Ecto neural progenitor cell (in vitro differentiated cells): ENCODE results near the gene CYFIP1.

Source experiments
- DNase-seq: peaks from one replicate; pipeline ENCODE4 v3.0.0-alpha.2; 2018; ENCODE audit warnings: low spot score

Gene CYFIP1

DNA sequence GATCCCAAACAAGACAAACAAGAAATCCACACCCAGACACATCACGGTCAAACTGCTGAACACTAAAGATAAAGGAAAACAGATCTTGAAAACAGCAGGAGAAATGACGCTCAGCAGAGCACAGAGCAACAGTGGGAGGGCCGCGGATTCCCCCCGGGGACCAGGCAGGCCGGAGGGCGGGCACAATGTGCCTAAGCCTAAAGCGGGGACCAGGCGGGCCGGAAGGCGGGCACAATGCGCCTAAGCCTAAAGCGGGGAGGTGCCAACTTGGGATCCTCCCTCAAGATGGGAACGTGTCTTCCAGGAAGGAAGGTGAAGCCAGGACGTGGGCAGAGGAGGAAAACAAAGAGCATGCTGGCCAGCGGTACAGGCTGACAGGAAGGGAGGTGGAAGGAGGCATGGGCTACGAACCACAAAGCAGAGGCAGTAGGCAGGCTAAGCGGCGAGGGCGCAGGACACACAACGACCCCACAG, 31.1 kb downstream of the CYFIP1 start:
- peak; percentile 70 for DNase-seq

DNA sequence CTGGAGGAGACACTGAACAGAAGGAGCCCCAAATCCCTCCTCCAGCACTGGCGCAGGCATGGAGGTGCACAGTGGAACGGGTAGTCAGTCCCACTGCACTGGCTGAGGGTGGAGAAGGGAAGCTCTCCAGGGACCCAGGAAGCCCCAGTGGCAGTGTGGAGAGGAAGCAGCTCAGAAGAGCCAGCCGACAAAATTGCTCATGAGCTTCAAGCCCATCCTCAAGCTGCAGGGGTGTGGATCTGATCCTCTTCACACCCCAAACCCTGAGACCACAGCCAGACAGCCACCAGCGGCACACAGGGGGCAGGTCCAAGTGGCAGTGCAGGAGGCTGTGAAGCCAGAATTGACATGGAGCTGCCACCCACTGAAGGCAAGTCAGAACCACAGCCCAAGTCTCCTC, 32.1 kb downstream of the CYFIP1 start:
- DNase-seq = no peak

DNA sequence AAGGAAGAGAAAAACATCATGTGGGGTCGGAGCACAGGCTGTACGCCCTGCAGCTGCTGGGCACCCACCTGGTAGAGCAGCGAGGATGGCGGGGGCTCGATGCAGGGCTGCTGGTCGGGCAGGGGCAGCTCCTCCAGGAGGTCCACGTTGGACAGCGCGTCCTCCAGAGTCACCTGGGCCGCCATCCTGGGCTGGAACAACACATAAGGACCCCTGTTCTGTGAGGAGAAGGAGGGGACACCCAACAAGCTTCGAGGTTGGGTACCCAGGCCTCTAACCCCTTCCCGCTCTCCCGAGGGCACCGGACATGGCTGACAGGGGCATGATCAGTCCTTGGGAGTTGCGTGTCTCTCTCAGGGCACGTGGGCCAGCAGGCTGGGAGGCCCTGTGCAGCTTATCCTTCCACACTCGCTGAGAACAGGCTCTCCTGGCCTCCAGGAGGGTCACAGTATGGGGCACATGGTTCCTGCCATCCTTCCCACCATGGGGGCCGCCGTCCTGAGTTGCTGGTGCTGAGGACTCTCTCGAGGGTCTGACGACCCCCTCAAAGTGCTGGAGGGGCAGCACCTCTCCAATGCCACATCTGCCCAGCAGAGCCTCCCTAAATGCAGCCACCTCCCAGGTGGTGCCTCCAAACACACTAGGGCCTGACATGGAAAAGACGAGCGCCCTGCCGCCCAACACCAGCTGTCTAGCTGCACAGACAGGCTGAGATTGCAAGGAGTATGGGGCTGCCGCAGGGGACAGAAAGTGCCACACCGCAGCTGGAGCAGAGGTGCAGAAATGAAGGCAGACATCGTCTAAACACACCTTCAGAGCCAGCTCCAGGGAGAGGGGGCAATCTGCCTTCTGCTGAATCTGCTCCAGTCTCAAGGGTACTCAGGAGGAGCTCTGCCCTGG, 32.8 kb downstream of the CYFIP1 start:
- DNase-seq = no peak

DNA sequence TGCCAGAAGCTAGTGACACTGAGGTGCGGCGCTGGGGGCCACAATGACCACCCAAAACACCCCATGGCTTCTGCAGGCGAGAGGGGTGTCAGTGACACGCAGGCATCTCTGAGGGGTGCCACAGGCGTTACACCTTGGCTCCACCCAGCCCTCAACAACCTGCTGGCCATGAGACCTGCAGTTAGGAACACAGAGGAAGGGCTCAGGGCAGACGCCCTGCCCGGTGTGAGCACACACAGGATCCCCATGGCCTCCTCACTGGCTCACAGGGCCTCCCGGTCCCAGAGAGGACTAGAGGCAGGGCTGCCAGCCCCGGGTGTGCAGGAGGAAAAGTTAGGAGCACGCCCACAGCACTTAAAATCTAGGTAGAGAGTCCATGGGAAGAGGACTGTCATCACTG, 35.1 kb downstream of the CYFIP1 start:
- DNase-seq = no peak

DNA sequence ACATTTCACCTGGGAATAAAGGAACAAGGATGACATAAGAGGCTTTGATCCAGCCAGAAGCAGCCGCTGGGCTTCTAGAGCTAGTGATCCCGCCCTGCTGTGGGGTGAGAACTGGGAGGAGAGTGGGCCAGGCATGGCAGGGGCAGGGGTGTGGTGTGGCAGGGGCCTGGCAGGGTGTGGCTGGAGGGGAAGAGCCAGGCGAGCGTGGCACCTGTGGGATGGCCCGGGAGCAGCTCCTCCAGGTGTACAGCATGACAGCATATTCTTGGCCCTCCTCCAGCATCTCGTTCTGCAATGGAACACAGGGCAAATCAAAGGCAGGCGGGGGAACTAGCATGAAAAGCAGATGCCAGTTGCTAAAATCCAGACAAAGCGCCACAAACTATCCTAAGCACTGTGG, 35.5 kb downstream of the CYFIP1 start:
- no peak for DNase-seq

DNA sequence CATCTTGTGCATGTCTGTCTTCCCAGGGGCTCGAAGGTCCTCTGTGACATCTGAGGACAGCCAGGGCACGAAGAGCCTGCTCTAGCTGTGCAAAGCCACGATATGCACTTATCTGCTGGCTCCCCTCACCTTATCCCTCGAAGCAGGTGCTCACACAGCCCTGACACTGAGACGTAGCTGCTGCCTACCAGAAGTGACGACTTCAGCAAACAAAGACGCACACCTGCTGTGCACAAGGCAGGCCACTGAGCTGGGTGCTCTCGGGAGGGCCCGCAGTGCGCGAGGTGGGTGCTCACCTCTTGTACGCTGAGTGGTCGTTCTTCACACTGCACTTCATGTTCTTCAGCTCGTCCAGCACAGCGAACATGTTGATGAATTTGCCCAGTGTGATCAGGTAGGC, 37.3 kb downstream of the CYFIP1 start:
- no peak for DNase-seq

DNA sequence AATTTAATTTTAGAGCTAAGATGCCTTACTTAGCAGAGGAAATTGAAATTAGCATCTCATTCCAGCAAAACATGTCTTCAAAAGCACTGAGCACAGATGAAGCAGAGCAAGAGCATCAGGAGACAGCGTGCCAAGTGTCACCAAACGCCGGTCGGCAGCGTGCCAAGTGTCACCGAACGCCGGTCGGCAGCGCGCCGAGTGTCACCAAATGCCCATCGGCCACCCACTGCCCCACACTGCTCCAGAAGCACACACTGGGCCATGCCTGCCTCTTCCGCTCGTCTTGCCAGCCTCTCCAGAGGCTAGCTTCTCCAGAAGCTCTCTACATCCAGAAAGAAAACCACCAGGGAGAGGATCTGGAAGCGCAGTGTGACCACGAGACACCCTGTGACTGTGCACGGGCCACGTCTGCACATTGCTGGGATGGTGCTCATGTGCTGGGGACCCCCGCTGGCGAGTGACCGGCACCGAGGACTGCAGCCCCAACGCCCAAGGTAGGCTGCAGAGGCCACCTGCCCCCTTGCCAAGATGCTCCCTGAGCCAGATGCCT, 37.8 kb downstream of the CYFIP1 start:
- DNase-seq = no peak

DNA sequence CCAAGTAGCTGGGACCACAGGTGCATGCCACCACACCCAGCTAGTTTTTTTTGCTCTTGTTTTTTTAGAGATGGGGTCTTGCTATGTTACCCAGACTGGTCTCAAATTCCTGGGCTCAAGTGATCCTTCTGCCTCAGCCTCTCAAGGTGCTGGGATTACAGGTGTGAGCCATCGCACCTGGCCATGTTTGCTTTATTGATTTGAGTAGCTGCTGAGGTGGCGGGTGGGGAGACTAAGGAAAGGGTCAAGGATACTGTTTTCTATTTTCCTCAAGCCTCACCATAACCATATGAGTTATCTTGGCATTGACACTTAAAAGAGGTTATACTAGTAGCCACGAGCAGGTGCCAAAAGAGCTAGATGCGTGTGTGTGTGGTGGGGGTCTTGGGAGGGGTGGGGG, 39.0 kb downstream of the CYFIP1 start:
- DNase-seq = no peak

DNA sequence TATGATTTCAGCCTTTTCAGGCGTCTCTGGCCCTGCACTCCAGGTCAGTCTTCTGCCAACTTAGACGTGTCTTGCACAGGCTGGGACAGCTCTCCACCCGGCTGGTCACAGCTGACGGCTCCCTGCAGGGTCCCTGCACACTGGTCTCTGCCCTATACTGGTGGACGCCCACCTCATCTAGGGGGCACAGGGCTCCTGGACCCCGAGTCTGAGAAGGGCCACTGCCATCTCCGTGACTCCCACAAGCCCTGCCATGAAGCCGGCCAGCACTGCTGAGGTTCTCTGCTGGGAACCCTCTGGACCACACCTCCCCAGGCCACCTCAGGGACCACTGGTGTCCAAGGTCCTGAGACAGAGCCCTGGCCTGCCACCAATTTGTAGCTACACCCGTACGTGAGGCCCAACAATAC, 40.5 kb downstream of the CYFIP1 start:
- DNase-seq = no peak

DNA sequence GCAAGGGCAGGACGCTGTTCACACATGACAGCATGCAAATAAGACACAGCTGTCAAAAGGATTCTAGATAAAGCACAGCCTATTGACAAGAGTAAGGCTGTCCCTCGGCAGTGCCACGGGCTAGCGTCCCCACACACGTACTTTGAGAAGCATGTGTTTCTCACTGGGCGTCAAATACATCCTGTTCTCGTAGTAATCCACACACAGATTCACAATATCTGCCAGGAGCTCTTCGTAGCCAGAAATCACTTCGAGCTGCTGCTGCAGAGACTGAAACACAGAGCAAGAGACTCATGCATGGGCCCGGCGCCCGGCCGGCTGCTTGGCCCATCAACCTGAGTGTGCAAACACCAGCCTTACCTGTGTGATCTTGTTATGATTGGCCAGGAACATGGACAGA, 41.1 kb downstream of the CYFIP1 start:
- DNase-seq = no peak

DNA sequence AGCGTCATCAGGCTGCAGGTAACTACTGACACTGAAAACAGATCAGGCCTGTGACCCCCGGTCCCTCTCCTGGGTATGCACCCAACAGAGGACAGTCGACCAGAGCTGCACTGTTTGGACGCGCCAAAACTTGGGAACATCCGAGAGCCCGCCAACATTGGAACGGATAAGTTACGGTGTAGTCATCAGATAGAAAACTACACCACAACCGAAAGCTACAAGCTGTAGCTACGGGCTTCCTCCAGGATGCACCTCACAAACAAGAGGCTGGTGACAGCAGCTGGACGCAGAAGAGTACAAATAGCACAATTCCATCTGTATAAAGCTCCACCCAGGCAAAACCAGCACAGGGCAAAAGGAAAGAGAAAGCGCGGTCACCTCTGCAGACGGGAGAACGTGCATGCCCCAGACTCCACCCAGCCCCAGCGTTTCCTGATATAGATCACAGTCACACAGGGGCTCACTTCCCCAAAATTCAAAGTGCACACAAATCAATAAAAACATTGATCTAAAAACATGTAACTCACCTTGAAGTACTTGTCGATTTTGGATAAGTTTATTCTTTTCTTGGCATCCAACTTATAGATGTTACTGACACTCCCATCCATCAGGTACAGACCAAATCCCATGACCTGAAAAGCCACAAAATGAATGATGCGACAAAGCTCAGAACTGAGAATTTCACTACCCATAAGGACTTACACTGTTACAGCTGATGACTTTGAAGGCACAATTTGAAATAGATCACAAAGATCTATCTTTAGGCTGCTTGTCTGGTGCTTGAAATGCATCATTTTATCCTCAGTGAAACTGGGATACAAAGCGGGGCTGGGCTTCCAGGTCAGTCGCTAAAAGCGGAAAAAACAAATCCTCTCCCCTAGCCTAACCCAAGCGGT, 43.3 kb downstream of the CYFIP1 start:
- DNase-seq = no peak

DNA sequence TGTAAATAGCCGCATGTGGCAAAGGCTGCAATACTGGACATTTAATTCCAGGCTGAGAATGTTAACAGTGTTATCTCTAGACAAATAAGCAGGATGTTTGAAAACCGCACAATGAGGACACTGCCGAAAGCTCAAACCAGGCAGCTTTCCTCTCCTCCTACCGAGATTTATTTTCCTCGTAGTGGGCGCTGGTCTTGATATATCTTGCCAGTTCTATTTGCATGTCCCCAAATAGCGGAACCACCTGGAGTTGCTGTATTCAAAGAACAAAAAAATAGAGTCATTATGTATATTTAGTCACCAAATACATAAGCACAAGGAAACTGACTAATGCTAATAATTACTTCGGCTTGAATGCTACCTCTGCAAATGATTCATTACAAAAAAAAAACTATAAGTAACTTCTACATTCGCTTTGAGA, 46.5 kb downstream of the CYFIP1 start:
- DNase-seq = no peak

DNA sequence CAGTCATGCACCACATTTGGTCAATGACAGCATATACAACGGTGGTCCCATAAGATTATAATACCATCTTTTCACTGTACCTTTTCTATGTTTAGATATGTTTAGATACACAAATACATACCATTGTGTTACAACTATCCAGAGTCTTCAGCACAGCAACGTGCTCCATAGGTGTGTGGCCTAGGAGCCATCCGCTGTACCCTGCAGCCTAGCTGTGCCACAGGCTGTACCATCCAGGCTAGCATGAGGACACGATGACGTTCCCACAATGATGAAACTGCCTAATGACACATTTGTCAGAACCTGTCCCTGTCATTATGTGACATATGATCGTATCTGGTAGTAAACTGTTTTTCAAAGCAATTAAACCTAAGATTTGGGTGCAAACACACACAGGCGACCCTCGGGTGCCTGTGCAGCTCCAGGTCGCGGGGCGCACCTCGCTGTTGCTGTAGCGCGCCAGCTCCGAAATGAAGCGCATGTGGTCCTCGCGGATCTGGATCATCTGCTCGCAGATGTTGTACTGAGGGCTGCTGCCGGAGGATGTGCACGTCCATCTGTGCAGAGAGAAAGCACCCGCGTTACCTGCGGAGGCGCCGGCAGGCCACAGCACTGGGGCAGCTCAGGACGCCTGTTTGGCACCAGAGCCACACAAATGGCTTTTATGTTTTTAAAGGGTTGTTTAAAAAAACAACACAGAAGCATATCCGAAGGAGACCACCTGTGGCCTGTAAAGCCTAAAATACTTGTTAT, 48.2 kb downstream of the CYFIP1 start:
- no peak for DNase-seq

DNA sequence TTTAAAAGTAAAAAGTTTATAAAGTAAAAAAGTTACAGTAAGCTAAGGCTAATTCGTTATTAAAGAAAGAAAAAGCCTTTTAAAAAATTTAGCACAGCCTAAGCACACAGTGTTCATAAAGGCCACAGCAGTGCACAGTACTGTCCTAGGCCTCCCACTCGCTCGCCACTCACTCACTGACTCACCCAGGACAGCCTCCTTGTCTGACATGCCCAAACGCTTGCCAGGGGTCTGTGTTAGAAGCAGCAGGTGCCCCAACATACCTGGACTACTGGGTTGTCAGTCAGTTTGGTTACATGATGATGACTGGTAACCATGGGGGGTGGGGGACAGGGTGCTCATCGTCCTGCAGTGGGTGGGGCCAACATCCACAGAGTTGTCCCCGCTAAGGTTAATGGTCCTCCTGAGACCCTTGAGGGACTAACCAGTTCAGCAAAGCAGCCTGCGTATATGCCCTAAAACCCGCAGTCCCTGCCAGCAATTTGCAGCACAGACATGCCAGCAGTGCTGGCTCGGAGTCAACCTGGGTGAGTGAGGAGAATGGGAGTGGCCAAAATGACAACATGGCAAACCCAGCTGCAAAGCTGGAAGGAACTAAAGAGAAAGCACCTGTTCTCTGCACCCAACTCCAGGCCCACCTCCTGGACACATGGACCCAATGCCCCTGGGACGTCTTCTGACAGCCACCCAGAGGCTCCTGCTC, 49.2 kb downstream of the CYFIP1 start:
- DNase-seq = no peak

DNA sequence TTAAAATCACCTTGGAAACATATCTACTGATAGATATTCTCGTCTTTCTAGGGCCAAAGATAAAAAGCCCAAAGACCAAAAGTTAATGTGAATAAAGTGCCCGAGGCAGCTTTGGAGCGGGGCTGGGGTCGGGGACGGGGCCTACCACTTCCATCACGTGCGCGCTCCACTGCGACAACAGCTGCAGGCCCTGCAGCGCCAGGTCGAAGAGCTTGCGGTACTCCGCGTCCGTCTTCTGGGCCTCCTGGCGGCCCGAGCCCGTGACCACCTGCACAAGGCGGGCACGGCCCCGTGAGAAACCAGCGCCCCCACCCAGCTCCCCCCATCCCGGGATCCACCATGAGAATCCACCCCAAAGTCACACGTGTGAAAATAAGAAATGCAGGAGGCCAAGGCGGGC, 52.4 kb downstream of the CYFIP1 start:
- DNase-seq = no peak

DNA sequence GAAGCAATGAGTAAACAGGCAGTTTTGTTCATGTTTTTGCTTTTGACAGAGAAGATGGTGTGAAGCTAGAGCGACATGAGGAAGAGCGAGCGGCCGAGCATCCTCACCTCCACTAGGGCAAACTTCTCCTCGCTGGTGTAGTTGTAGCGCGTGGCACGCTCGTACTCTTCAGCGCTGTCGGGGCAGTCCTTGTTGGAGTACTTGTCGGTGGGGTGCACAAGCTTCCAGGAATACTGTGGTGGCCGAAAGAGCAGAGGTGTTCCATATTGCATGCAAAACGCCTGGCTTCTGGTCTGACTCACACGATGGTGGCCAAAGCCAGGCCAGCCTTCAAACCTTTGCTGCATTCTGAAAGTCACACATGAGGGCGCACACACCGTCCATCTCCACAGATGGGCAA, 54.3 kb downstream of the CYFIP1 start:
- DNase-seq = no peak

DNA sequence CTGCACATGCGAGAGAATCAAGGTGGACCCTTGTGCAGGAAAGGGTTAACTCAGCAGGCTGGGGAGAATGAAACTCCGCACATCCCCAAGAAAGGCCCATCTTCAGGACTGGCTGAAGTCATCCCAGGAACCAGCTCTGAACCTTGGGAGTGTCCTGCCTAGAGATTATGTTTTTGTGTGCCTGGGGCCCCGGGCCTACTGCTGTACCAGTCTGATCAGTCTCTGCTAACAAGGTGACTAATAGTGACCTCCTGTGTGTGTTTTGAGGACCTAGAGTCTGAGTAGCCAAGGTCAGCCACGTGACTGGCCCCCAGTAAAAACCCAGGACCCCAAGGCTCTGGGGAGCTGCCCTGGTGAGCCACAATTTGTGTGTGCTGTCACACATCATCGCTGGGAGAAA, 58.2 kb downstream of the CYFIP1 start:
- DNase-seq = no peak

DNA sequence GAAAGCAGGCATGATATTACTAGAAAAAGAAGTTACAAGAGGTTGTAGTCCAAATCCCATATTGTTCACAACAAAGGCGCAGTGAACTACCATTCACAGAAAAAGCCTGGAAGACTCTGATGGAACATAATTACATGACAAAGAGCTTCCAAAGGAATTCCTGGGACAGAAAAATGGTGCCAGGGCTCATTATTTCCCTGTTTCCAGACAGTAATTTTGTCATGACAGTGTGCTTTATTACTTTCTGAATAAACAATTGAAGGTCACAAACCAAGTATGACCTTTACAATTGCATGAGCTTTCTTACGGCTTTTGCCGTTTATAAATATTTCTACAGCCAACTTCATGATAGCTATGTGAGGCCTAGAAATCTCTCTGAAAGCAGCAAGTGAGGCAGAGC, 61.0 kb downstream of the CYFIP1 start:
- DNase-seq = no peak

DNA sequence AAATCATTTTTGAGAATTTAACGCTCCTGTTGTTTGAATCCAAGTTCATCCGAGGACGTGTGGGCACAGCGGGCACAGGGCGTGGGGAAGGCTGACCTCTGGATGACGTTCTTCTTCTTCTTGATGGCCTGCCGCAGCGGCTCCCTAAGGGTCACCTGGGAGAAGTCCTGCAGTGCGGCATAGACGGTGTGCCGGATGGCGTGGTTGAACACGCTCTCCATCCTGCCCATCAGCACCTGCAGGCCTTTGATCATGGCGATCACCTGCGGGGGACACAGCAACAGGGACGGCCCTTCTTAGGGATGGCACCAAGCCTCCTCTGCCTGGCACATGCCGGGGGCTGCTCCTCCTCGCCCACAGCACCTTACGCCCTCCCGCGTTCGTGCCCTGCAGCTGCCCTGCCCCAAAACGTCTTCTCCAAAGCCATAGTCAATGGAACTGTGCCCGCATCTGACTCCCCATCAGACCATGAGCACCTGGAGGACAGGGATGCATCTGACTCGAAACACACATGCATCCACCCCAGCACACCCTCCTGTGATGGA, 61.5 kb downstream of the CYFIP1 start:
- no peak for DNase-seq

DNA sequence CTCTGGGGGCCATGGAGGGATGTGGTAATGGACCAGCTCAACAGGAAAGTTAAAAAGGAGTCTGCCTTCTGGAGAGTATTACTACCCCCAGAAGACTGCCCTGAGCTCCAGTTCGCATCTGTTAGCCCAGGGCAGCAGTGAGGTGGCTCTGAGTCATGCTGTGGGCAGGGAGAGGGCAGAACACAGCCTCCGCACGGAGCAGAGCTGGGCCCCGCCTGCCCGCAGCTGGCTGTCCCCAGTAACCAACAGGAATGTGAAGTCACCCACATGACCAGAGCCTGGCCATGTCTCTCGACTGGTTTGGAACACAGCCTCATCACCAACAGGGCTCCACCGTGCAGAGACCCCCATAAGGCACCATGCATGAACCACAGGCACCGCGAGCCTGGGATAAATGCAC, 62.1 kb downstream of the CYFIP1 start:
- no peak for DNase-seq

DNA sequence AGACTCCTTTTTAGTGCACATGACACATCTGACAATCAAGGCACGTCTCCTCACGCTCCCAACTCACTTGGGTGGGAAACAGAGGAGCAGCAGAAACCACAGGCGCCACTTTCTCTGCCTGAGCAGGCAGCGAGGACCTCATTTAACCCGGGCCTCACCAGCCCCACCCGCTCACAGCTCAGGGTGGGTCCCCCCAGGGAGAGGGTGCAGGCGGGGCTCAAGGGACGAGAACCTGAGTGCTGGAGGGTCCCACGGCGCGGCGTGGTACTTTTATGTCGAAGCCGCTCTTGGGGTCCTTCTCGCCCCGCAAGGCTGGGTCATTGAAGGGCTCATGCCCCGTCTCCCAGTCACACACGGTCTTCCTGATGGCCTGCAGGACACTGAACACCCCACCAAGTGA, 62.6 kb downstream of the CYFIP1 start:
- no peak for DNase-seq
